Suppressor macrophage treated with lipopolysaccharide for 4 hours (primary cell): ENCODE data around the gene ARAF.

Experiments used
- DNase-seq: peaks from one replicate; pipeline ENCODE4 v3.0.0-alpha.2; 2020

The ARAF gene

DNA sequence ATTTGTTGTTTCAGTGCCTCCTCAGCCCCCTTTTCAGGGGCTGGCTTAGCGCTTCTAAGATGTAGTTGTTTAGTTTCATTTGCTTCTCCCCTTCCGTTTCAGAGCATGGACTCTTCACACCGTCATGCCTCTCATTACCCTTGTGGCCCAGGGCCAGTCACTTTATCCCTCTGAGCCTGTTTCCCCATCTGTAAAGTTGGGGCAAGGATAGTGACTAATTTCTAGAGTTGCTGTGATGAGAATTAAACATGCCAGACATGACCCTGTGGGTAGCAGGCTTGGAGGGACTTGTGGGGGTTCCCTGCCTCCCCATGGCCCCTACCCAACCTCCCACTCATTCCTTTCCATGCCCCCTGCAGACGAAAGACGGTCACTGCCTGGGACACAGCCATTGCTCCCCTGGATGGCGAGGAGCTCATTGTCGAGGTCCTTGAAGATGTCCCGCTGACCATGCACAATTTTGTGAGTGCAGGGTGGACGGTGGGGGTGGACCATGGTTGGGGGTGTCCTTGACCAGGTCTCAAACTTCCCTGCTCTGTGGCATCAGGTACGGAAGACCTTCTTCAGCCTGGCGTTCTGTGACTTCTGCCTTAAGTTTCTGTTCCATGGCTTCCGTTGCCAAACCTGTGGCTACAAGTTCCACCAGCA, 3.6 kb downstream of the ARAF start:
- no peak for DNase-seq

- no peak for DNase-seq
Observed at GRCh38 chrX:47566841-47567240, 5.8 kb downstream of the ARAF start.

- no peak for DNase-seq
Observed at GRCh38 chrX:47568656-47569295, 7.8 kb downstream of the ARAF start.

- DNase-seq: no peak
Observed at GRCh38 chrX:47570794-47571193, 9.8 kb downstream of the ARAF start.

GRCh38 chrX:47571215-47571614, 10.2 kb downstream of the ARAF start:
- DNase-seq: no peak

GRCh38 chrX:47571896-47572295, 10.9 kb downstream of the ARAF start:
- no peak for DNase-seq

GRCh38 chrX:47572773-47573340, 11.9 kb downstream of the ARAF start:
- no peak for DNase-seq

DNA sequence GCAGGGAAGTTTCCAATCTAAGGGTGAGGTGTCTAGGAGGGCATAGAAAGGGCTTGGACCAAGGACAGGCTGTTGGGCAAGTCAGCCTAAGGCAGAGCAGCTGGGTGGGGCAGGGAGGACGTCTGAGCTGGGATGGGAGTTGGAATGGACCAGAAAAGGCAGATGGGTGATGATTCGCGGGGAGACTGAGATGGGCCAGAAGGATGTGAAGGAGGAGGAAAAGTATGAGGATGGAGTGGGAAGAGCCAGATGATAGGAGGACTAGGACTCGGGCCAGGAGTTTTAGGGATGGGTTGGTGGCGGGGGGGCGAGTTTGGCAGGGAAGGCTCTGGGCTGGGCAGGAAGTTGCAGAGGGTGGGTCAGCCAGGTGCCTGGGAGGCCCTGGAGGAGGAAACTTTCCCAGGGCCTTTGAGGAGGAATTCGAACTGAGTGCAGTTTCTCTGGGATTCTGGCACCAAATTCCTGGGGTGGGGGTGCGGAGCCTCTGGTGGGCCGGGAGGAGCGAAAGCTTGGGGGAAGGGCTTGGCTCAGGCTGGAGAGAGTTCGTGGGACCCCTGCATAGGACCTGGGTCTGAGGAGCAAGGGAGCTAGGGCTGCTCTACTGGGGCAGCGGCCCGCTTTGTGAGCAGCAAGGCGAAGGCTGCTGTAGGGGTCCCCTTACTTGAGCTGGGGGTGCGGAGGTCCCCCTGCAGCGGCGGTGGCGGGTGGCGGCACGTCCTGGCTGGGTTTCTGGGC, 12.5 kb downstream of the ARAF start:
- no peak for DNase-seq

DNA sequence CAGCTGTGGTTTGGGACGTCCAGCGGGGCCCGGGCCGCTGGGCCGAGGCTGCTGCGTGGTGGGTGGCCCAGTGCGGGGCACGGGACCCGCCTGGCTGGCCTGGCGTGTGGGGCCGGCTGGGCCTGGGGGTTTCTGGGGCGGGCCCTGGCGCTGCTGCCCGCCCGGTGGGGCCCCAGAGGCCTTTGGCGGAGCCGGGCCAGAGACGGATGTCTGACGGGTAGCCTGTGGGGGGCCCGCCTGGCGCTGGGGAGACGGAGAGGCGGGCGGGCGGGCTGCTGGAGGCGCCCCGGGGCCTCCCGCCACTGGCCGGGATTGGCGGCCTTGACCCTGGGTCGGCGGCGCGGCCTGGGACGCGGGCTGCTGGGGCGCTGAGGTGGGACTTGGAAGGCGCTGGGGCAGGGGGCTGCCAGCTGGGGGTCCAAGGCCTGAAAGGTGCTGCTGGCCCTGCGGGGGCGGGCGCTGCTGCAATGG, 13.1 kb downstream of the ARAF start:
- no peak for DNase-seq

DNA sequence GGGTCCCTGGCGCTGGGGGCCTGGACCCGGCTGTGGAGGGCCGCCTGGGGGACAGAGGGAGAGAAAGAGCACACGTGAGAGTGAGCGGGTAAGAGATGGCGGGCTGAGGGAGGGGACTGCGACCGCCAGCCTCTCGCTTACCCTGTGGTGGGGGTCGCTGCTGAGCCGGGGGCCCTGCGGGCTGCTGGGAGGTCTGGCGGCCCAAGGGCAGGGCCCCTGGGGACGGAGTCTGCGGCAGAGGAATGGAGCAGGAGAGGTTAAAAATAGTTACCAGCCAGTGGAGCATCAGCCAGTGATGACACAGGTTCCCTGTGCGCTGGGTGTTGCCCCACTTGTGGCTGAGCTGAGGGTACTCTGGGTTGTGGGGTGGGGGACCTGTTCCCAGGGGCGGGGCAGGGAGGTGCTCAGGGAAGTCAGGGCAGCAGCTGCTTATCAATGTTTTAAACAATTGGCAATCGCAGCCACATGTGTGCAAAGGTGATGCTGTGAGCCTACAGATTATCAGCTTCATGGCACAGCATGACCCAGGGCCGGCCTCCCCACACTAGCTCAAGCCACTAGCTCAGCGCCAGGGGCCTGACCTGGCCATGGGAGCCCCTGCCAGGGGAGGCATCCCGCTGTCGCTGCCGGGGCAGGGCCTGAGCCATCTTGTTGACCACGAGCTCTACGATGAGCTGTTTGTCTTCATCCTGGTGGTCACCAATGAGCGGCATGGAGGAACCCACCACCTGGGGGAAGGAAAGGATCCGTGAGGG, 13.7 kb downstream of the ARAF start:
- no peak for DNase-seq

DNA sequence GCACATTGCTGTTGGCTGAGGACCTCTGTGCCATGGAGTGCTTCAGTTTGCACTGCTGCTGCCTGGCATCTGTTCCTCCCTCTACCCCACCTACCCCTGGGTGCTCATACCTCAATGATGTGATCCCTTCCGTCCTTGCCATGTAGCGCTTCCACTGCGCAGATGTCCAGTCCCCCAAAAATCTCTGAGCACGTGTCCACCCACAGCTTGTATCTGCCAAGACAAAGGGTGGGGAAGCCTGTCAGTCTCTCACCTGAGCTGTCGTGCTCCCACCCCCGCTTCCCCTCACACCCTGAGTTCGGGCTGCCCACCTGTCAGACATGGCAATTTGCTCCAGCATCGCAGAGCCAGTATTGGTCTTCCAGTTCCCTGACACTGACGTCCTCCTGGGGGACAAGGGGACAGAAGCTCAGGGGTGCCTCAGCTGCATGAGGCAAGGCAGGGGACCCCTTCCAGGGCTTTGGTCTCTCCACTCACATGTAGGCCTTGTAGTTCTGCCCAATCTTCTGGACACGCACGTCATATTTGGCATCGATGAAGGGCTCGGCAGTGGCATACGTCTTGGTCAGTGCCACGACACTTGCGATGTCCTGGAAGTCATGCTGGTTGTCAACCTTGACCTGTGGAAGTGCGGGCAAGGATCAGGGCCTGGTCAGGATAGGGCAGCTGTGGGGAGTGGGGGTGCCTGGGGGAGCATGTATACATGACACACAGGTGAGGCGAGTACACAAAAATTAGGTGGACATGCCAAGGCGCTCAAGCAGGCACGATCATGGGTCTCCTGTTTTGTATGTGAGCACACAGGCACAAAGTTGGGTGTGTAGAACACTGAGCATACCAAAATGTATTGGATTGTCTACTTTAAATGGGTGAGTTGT, 15.3 kb downstream of the ARAF start:
- DNase-seq: no peak

DNA sequence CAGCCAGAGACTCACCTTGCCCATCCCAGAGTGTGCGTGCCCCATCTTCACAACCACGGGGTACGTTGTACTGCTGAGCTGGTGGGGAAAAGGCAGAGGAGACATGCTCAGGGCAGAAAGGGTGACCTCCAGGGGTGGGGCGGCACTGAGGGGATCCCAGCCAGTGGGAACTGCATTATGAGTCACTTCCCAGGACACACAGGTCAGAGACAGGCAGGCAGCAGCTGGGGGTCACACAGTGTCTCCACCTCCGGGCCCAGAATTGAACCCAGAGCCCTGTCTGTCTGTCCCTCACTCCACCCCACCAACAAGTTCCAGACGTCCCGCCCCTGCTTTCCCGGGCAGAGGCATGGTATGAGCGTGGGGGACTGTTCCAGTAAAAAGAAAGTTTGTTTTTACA, 16.4 kb downstream of the ARAF start:
- DNase-seq: no peak

DNA sequence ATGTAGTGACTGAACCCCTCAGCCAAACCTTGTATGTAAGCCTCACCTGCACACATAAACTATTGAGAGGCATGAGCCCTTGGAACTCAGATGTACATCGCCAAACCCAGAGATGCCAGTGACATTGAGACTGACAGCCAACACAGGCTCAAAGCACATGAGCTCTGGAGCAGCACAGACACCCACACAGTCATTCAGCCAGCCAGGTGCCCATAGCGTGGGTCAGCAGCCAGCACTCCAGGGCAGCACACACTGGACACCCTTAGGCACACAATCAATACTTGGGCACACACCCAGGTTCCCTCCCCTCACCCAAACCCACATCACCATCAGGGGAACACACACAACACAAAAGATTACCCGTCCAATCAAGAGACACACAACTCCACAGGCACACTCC, 16.9 kb downstream of the ARAF start:
- no peak for DNase-seq

GRCh38 chrX:47578692-47579091, 17.7 kb downstream of the ARAF start:
- peak; percentile 77 for DNase-seq

GRCh38 chrX:47579537-47579936, 18.5 kb downstream of the ARAF start:
- peak; percentile 93 for DNase-seq

DNA sequence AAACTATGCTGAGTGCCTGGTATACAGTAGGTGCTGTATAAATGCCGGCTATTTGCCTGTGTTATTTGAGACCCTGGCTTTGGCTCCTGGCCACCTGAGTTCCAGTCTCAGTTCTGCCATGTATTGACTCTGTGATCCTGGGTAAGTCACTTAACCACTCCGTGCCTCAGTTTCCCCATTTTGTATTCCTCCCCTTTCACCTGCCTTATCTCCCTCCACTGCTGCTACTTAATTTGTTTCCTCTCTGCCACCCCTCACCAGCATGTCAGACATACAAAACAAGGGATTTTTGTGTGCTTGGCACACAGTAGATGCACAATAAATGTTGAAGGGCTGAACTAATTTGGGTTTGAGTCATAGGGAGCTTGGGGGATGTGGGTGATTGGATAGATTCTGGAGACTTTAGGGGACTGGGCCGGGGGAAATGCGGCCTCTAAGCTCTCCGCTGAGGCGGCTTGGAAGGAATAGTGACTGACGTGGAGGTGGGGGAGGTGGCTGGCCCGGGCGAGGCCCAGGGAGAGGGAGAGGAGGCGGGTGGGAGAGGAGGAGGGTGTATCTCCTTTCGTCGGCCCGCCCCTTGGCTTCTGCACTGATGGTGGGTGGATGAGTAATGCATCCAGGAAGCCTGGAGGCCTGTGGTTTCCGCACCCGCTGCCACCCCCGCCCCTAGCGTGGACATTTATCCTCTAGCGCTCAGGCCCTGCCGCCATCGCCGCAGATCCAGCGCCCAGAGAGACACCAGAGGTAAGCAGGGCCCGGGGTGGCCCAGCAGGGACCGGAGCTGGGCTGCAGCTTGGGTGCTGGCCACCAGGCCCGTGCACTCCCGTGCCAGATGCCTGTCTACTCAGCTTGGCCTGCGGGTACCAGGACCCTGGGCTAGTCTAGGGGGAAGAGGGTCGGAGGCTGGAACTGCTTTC, 21.0 kb downstream of the ARAF start, which contains the start of gene TIMP1:
TIMP1 (plus strand) TSS at position 706 of the 917 bp plus-strand sequence. CDS start 980 bp downstream, outside the sequence.
- DNase-seq: peak; percentile 93

GRCh38 chrX:47583240-47583861, 22.3 kb downstream of the ARAF start:
- DNase-seq: no peak

DNA sequence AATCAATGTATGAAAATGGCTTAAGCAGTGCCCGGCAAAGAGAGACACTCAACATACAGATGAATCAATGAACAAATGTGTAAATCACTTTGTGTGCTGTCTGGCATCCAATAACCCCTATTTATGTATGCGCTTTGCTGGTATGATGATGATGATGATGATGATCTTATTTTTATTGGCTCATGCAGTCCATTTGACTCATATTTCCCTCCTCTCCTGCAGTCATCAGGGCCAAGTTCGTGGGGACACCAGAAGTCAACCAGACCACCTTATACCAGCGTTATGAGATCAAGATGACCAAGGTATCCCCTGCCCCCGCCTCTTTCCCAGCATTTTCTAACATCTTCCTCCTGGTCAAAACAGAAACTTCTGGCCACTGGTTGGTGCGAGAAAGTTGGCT, 23.7 kb downstream of the ARAF start:
- no peak for DNase-seq

GRCh38 chrX:47585273-47585672, 24.3 kb downstream of the ARAF start:
- no peak for DNase-seq
